Measurements from ENCODE around the gene ALOX15B.
"Not testable (repeated sequence)": the region's sequence is repeated elsewhere in the genome, so short reads cannot be mapped to it uniquely, and the experiment has no call there.

Gene ALOX15B

DNA sequence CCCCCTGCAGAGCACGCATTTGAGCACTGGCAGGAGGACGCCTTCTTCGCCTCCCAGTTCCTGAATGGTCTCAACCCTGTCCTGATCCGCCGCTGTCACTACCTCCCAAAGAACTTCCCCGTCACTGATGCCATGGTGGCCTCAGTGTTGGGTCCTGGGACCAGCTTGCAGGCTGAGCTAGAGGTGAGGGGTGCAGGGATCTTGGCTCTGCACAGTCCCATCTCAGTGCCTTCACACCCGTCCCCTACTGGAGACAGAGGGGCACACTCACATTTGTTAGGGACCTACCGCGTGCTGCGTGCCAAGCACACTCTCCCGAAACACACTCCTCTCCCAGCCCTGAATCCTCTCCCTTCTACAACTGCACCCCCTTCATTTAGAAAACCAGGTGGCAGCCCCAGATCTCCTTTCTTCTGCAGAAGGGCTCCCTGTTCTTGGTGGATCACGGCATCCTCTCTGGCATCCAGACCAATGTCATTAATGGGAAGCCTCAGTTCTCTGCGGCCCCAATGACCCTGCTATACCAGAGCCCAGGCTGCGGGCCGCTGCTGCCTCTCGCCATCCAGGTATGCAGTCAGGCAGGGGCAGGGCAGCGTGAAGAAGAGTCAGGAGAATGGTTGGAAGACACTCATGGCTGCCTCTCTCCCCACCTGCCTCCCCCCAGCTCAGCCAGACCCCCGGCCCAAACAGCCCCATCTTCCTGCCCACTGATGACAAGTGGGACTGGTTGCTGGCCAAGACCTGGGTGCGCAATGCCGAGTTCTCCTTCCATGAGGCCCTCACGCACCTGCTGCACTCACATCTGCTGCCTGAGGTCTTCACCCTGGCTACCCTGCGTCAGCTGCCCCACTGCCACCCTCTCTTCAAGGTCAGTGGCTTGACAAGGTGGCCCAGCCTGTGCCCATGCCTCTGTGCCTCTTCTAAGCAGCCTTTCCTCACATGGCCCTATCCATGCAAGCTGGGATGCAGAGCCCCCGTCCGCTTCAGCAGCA is 6.3 kb downstream of the ALOX15B start:
- no peak for DNase-seq

GRCh38 chr17:8046306-8046928 is 7.6 kb downstream of the ALOX15B start:
- no peak for DNase-seq

DNA sequence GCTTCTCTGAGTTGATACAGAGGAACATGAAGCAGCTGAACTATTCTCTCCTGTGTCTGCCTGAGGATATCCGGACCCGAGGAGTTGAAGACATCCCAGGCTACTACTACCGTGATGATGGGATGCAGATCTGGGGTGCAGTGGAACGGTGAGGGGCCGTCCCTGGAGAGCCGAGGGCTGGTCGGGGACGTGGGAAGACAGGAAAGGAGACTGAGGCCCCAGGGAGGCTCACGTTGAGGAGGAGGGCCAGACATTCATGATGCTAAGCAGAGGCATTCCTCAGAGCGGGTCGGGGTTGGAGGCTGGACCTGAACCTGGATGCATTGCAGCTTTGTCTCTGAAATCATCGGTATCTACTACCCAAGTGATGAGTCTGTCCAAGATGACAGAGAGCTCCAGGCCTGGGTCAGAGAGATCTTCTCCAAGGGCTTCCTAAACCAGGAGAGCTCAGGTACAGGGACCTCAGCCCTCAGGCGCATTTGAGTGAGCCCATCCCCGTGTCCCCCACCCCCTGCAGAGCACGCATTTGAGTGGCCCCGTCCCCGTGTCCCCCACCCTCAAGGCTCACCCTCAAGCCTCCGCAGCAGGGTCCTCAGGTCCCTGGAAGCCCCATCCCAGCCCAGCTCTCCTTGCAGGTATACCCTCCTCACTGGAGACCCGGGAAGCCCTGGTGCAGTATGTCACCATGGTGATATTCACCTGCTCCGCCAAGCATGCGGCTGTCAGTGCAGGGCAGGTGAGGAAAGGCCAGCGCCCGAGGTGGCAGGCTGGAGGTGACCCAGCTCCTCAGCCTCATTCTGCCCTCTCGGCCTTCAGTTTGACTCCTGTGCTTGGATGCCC is 8.3 kb downstream of the ALOX15B start:
- DNase-seq: no peak

GRCh38 chr17:8047769-8048110 is 8.9 kb downstream of the ALOX15B start:
- DNase-seq: no peak

GRCh38 chr17:8048236-8048635 is 9.4 kb downstream of the ALOX15B start:
- no peak for DNase-seq

GRCh38 chr17:8048736-8049135 is 9.9 kb downstream of the ALOX15B start:
- no peak for DNase-seq

DNA sequence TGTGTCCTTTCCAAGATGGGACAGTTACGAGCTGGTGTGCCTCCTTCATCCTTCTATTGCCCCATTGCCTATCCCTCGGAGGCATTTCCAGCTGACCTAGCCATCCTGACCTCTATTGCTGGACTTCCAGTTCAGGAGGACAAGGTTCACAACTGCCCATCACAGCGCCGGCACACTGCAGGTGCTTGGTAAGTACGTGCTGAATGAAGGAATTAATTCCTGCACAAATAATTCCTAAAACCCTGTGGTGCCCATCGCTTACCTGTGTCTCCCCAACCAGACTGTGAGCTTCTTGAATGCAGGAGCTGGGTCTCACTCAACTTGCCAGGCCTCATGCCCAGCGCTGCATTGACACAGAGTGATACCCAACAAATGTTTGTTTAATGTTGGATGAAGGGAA is 13.0 kb downstream of the ALOX15B start:
- DNase-seq: no peak

DNA sequence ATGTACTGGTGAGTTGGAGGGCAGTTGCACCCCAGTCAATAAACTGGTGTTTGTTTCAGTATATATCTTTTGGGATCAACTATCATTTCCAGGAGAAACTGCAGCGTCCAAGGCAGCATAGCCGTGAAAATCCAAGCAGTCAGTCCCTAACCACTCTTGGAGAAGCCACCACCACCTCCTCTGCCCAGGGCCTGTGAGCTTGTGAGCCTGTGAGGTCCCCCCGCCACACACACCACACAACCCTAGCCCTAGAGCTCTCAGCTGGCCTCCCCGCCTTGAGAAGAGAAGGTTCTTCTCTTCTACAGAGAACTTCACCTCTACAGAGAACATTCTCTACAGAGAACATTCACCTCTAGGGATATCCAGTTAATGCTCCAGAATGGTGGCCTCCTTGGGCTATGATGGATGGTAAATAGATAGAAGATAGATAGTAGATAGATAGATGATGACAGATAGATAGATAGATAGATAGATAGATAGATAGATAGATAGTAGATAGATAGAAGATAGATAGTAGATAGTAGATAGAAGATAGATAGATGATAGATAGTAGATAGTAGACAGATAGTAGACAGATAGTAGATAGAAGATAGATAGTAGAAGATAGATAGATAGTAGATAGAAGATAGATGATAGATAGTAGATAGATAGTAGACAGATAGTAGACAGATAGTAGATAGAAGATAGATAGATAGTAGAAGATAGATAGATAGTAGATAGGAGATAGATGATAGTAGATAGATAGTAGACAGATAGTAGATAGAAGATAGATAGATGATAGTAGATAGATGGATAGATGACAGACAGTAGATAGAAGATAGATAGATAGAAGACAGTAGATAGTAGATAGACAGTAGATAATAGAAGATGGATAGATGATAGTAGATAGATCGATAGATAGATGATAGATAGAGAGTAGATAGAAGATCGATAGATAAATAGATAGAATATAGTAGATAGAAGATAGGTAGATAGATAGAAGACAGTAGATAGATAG is 13.7 kb downstream of the ALOX15B start:
- no peak for DNase-seq

GRCh38 chr17:8053600-8053999 is 14.7 kb downstream of the ALOX15B start:
- no peak for DNase-seq

- DNase-seq: no peak
These were observed 17.0 kb downstream of the ALOX15B start for GRCh38 chr17:8055851-8056231.

DNA sequence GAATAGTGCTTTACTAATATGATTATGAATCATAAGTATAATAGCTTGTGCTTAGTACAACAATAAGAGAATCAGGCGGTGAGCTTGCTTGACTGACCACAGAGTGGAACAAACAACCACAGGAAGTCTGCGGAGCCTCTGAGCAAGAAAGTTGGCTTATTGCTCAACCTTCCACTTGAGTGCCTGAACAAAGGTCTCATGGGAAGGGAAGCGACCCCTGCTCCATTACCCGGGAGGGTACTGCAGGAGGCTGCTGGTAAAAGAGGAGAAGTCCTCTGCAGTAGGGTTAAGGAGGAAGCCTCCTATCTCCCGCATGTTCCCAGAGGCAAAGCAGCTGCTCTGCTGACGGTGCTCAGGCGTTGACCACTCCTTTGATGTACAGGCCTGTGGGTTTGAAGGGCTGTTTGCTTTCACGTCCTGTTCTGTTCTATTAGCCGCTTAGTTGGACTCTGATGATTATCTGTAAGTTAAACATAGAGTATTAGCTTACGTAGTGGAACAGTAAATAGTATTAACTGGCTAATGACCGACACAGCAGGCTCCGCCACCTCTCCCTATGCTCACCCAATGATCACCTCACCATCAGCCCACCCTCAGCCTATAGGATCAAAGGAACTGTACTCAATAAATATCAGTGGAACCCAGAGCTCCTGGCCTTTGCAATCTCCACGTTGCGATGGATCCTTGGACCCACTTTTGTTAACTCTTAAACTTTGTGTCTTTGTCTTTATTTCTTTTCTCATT is 17.5 kb downstream of the ALOX15B start:
- DNase-seq: no peak

- DNase-seq: no peak
These were observed 18.2 kb downstream of the ALOX15B start for GRCh38 chr17:8056976-8057625.

- DNase-seq: no peak
These were observed 18.8 kb downstream of the ALOX15B start for GRCh38 chr17:8057691-8058114.

DNA sequence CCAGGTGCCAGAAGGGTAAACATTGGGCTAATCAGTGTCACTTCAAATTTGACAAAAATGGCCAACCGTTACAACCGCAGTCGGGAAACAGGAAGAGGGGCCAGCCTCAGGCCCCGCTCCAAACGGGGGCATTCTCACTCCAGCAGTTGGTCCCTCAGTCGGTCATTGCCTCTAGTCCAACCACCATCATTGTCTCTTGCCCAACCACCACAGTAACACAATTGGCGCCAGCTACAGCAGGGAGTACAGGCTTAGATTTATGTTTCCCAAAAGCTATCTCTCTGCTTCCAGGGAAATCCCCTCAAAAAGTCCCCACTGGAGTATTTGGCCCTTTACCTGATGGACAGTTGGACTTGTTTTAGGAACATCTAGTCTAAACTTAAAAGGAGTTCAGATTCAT is 20.3 kb downstream of the ALOX15B start:
- no peak for DNase-seq

DNA sequence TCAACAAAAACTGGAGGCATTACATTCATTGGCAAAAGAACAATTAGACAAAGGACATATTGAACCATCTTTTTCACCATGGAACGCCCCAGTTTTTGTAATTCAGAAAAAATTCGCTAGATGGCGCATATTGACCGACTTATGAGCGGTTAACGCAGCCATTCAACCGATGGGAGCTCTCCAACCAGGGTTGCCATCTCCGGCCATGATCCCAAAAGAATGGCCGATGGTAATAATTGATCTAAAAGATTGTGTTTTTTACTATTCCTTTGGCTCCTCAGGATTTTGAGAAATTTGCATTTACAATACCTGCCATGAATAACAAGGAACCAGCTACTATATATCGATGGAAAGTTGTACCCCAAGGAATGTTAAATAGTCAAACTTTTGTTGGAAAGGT is 21.4 kb downstream of the ALOX15B start:
- DNase-seq: peak; percentile 68

DNA sequence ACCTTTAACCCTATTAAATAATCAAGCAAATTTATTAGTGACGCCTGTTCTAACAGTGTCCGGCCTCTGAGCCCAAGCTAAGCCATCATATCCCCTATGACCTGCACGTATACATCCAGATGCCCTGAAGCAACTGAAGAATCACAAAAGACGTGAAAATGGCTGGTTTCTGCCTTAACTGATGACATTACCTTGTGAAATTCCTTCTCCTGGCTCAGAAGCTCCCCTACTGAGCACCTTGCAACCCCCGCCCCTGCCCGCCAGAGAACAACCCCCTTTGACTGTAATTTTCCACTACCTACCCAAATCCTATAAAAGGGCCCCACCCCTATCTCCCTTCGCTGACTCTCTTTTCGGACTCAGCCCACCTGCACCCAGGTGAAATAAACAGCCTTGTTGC is 23.0 kb downstream of the ALOX15B start:
- not testable (repeated sequence) for DNase-seq

- DNase-seq: no peak
These were observed 23.6 kb downstream of the ALOX15B start for GRCh38 chr17:8062435-8062806.

DNA sequence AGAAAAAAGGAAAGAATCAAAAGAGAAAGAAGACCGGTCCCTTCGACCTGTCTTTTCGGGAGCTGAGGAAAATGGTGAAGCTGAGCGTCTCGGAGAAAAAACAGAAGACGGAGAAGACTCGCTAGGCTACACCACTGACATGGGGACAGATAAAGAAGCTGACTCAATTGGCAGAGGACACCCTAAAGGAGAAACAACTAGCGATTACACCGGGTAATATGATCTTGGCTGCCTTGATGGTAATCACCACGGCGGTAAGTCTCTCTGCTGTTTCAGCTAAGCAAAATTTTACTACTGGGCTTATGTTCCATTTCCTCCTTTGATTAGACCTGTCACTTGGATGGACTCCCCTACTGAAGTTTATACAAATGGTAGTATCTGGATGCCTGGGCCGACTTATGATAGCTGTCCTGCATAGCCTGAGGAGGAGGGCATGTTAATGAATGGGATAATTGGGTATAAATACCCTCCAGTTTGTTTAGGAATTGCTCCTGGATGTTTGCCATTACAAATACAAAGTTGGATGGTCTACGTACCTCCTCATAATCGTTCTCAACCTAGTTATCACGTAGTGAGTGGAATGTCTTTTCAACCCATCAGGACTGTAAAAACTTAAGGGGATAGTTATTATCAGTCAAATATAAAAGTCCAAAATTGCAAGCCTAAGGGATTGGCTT is 24.1 kb downstream of the ALOX15B start:
- DNase-seq: no peak

GRCh38 chr17:8063761-8064534 is 25.1 kb downstream of the ALOX15B start:
- DNase-seq: no peak

All from activated CD8-positive, alpha-beta memory T cell treated with anti-CD3 and anti-CD28 coated beads, Interleukin-2, amount 50 U/mL, for 48 hours (primary cell).